ENCODE data around the gene PDZD7.

The PDZD7 gene

DNA sequence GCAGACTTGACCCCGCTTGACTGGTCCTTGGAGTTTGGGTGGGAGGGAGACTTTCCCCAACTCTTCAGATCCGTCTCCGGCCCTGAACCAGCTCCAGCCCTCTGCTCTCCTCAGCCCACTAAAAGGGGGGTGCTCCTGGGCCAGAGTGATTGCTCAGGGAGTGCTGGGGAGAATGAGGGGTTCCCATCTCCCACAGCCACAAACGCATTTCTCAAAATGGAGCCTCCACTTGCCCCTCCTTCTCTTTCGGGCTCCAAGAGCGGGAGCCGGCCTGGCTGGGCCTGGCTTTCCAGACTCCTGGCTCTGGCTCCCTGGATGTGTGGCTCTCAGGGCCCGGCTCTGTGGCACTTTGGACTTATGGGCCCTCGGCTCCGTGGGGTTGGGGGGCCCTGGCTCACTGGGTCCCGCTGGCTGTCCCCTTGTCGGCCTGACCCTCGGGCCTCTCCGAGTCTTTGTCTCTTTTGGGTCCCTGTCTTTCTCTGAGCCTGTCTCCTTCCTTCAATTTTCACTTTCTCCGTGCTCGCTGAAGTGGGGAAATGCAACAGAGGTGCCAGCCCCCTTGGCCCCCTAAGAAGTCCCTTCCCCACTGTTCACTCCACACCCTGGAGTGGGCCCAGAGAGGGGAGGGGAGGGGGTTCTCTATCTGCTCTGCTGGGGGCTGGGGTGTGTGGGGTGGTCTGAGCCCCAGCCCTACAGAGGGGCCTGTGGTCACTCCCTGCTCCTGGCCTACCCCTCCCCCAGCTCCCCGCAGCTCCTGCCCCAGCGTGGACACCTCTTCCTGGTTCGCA is 30.6 kb downstream of the PDZD7 start:
- no peak for DNase-seq

DNA sequence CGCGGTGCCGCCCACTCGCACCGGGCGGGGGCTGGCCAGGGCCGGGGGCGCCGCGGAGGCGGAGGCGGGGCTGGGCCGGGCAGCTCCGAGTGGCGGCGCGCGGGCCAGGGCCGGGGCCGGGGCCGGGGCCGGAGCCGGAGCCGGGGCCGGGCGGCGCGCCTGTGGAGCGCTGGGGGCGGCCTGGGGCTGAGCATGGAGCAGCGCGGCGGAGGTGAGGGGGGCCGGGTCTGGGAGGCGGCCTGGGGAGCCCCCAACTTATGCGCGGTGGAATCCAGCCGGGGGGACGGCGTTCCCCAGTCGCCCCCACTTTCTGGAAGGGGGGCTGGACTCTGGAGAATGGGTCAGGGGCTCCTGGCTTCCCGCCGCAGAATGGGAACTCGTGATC is 31.2 kb downstream of the PDZD7 start, which contains the start of gene LZTS2:
TSS of gene LZTS2 (plus strand) at position 67 of the 385 bp plus-strand sequence. CDS start 2,731 bp downstream, outside the sequence.
- no peak for DNase-seq

DNA sequence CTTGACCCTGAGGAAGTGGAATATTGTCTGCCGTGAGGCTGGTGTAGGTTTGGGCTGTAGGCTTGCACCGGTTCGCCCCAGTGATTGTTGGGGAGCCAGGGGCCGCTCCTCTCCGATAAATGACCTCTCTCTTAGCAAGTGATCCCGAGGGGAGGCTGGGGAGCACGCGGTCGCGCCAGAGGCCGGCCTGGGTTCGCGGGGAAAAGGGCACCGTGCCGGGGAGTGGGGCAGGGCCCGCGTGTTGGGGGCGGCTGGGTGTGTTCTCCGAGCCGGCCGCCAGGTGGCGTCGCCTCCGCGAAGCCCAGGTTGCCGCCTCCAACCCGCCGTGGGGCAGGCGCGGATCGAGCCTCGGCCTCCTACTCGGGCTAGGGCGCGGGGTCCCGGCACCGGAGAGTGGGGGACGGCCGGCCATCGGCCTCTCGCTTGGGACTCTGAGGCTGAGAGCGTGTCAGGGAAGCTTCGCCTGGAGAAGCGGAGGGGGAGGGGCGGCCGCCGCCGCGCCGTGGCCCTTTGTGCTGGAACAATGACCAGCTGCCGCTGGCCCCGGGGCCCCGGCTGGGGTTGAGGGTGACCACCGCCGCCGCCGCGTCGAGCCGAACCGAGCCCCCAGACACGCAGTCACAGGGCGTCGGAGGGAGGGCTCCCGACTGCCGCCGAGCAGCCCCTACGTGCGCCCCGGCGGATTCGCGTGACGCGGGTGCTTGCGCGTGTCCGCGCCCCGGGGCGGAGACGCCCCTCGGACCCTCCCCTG is 31.8 kb downstream of the PDZD7 start:
- DNase-seq = peak; percentile 92

DNA sequence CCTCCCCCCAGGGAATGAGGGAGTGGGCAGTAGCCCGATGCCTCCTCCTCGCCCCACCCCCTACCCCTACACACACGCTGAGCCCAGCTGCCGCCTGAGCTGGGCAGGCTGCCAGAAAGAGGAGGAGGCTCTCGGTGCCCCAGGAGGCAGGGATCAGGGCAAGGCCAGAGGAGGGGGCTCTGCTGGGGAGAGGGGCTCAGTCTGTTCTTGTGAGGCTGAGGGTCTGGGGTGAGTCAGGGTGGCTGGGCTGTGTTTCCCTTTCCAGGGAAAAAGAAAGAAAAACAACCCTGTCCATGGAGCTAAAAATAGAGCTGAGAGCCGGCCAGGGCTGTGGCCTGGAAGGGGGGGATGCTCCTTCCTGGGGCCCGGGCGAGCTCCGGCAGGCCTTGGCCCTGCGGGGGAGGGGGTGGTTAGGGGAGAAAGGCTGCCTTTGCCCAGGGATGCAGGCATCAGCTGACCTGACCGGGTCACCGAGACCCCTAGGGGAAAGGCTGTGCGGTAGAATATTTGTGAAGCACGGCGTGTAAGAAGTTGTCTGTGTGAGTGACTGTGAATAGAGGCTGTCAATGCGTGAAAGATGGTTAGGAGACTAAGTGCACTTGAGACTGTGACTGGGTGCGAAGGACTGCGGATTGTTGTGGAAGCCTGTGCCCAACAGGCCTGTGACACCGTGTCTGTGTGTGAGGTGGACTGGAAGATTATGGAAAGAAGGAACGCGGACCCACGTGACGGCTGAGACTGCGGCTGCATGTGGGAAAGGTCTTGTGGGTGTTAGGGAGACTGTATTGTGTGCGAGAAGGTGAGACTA is 32.5 kb downstream of the PDZD7 start:
- peak; percentile 84 for DNase-seq

DNA sequence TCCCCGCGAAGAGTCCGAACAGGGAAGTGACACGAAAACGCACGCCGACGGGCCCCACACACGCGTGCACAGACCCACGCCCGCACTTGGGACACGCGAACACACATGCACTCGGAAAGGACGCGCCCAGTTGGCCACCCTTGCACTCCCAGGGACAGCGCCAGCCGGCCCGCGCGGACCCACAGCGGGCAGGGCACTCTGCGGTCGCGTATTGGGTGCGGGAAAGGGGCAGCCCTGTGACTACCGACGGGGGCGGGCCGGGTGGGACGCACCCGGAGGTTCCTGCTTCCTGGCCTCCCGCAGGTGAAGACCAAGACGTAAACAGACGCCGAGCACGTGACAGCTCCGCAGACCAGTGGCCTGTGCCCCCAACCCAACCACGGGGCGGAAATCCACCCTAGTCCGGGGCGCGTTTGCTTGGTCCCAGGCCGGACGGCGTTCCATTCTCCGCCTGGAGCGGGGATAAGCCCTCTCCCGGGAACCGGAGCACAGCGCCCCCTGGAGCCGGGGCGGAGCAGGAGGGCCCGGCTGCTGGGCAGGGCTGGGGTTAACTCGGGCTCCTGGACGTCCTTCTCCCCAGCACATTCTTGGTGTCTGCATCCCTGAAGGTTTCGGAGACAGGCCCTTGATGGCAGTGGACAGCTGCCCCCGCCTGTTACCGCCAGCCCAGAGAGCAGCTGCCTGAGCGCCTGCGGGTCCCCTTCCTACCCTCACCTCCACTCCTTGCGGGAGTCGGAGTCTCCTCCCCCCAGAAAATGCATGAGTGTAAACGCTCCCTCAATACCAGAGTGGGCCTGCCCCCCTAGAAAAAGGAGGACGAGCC is 33.4 kb downstream of the PDZD7 start:
- peak; percentile 92 for DNase-seq

DNA sequence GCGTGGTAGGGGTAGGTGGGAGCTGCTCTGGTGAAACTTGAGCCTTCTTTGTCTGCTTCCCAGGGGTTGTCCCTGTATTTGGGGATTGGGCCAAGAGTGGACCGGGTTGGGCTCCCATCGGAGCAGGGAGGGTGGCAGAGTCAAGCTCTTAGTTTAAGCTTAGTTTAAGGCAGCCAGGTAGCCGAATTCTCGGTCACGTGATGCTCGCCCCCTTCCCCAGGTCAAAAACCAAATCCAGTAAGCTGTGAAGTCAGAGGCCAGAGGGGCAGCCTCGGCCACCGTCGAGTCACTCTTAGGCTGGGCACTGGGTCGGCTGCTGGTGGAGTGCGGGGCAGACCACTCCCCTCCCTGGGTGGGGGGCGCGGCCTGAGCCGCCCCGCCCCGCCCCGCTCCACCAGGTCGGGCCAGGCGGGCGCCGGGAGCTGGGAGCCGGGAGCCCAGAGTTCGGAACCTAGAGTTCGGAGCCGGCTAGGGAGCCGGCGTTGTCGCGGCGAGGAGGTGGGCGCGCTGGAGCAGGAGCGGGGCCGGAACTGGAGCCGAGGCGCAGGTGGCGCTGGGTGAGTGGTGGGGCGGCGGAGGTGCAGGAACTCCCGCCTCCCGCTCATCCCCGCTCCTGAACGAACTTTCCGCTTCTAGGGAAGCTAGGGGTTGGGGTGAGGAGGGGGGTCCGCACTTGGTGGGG is 34.1 kb downstream of the PDZD7 start:
- peak; percentile 72 for DNase-seq

DNA sequence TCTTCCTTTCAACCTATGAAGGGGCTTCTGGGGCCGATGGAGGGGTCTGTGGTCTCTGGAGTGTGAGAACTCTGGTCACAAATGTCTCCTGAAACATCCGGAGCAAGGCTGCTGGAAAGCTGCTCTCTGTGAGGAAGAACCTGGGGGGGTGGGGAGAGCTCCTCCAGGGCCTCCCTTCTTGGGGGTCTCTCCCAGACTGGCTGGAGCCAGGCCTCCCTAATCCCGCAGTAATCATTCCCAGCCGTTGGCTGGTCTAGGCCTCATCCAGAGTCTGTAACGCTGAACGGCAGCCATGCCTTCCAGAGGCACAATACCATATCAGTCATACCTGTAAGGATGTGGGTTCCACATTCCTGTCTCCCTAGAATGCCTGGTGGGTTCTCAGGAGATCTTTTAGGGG is 35.7 kb downstream of the PDZD7 start:
- peak; percentile 50 for DNase-seq

DNA sequence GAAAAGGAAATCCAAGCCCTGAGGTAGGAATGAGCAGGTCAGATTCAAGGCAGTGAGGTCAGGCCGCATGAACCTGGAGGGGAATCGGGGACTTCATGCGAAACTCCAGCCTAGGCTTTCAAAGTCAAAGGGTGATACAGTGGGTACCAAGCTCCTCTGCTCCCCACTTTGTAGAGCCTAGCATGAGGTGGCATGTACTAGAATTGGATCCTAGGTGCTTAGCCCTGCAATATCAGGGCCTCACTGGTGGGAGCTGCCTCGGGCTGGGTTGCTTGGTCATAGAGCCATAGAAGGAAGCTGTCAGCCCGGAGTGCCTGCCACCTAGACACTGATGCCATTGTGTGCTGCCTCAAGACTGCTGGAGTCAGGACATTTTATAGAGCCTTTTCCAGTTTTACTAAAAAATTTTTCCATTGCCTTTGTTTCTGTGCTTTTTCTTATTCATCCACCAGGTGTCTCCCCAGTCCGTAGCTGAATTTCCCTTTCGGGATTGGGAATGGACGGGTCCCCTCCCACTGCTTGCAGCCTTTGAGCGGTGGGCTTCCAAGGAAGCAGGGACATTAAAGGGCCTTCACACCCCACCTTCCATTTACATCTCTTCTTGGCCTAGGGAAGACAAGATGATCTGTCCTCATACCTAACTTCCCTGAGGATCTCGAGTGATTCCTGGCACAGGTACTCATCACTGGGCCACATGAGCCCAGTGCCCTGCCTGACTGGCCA is 36.8 kb downstream of the PDZD7 start:
- no peak for DNase-seq

DNA sequence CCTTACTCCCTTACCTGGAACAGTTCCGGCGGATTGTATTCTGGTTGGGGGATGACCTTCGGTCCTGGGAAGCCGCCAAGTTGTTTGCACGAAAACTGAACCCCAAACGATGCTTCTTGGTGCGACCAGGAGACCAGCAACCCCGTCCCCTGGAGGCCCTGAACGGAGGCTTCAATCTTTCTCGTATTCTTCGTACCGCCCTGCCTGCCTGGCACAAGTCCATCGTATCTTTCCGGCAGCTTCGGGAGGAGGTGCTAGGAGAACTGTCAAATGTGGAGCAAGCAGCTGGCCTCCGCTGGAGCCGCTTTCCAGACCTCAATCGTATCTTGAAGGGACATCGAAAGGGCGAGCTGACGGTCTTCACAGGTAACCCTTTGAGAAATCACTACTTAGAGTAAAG is 41.8 kb downstream of the PDZD7 start:
- DNase-seq = no peak

DNA sequence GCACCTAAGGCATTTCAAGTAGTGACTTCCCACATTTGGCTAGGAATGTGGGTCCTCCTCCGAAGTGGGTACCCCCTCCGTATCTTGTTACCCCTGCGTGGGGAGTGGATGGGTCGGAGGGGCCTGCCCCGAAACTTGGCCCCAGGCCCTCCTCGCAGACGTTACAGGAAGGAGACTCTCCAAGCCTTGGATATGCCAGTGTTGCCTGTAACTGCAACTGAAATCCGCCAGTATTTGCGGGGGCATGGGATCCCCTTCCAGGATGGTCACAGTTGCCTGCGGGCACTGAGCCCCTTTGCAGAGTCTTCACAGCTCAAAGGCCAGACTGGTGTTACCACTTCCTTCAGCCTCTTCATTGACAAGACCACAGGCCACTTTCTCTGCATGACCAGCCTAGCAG is 42.8 kb downstream of the PDZD7 start:
- DNase-seq = no peak

DNA sequence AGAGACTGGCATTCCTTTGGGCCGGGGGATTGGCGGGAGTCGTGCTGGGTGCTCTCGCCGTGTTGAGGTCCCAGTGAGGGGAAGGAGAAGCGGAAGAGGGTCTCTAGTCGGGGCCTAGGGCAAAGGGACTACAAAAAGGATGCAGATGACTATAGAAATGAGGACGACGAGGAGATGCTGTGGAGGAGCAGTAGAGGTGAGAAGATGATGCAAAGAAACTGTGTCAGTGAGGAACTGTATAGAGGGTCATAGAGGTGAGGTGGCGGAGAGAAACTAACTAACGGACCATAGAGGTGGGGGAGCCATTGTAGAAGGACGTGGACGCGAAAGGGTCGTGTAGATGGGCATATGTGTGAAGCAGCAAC is 43.3 kb downstream of the PDZD7 start:
- DNase-seq = no peak

DNA sequence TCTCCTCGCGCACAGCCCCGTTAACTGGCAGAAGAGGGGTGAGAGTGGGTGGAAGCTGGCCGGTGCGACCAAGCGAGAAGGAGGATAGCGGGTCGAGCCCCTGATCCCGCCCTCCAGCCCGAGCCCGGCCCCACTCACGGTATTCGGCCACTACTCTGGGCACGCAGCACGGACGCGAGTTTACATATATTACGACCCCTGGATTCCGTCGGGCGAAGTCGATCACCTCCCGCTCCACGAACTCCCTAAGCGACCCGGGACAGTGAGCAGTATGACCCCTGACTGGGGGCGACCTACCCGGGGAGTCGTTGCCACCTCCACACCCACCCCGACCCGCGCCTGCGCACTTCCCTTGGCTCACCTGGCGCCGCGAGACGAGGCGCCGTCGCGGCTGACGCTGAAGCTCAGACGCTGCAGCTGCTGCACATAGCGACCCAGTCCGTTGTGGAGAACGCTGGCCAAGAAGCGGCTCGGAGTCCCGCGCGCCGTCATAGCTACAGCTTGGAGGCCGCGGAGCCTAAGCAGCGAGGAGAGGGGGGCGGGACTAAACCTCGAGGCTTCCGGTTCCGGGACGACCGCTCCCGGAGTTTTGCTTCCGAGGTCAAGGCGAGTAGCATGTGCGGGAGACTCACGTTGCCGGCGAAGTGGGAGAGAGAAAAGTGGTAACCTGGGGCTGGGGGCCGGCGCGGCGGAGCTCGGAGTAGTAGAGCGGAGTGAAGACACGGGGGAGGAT is 43.8 kb downstream of the PDZD7 start, which contains the start of the genes MRPL43 and TWNK:
TSS of gene MRPL43 (minus strand) at position 546 of the 733 bp plus-strand sequence. CDS start at position 492, 54 bp downstream.
TSS of gene TWNK (plus strand) at position 592 of the 733 bp plus-strand sequence. CDS start 668 bp downstream, outside the sequence.
- DNase-seq = peak; percentile 90

DNA sequence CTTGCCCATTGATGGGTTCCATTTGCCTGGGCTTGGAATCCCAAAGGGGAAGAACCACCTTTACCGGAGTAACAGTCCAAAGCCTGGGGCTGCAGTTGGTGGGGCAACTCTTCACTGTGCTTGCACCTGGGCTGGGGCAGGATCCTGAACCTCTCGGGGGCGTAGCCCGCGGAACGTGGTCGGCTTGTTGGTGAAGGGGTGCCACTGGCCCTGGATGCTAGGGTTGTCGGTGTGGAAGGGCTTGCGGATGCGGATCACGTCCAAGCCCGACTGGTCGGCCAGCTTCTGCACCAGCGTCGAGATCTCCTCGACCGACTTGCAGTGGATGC is 44.3 kb downstream of the PDZD7 start:
- DNase-seq = no peak

DNA sequence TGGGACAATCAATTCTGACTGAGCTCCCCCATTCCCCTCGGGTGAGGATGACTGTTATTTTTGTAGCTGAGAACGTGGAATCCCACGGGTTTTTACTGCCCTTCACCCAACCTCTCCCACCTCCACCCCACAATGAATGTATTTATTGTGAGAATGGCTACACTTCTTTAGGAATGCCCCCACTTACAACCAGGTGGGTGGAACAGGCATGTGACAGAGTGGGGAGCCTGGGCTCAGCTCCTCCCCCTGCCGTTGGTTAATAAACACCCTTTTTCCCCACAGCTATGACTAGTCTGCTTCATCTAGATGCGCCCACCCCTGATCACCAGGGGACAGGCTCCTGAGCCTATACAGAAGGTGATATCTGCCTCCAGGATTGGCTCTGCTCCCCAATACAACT is 45.6 kb downstream of the PDZD7 start:
- DNase-seq = no peak

DNA sequence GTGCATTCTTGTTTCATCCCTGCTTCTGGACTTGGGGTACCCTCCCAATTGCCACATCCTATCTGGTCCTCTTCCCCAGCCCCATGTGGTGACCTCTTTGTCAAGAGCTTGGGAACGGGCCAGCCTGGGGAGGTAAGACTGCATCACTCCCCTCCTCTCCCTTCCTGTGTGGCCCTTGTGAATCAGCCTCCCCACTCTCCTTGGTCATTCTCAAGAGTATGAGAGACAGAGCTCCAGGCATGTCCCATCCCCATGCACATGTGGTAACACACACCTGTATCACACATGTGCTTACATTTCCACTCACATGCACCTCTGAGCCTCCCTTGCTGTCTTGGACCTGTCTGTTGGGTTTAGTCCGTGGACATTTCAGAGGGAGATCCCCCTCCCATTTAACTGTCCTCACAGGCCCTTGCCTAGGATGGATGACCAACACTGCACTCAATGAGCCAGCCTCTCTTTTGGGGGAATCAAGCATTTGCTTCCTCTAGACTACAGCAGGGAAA is 46.2 kb downstream of the PDZD7 start:
- no peak for DNase-seq

DNA sequence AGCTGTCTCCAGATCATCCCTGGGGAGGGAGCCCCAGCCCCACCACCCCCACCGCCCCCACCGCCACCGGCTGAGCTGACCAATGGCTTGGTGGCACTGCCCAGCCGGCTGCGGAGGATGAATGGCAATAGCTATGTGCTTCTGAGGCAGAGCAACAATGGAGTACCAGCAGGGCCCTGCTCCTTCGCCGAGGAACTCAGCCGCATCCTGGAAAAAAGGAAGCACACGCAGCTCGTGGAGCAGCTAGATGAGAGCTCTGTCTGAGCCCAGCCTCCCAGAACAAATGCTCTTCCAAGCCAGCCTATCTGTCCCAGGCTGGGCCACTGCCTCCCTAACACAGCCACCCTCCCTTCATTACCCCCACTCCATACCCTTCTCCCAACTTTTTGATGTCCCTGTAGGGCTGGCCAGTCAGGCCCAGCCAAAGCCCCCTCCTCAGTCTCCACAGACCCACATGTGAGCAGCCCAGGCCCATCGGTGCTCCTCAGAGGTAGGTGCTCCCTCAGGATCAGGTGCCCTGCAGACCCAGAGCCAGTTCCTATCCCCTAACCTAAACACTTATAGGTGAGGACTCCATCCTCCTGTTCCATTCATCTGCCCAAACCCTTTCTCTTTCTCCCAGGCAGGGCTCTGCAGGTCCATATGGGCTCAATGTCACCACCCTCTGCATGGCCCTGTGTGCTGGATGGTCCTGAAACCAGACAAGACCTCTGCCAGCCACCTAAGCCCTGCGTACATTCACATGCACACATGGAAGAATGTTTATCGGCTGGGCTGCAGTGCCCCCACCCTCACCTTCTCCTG is 46.9 kb downstream of the PDZD7 start:
- DNase-seq = peak; percentile 43

DNA sequence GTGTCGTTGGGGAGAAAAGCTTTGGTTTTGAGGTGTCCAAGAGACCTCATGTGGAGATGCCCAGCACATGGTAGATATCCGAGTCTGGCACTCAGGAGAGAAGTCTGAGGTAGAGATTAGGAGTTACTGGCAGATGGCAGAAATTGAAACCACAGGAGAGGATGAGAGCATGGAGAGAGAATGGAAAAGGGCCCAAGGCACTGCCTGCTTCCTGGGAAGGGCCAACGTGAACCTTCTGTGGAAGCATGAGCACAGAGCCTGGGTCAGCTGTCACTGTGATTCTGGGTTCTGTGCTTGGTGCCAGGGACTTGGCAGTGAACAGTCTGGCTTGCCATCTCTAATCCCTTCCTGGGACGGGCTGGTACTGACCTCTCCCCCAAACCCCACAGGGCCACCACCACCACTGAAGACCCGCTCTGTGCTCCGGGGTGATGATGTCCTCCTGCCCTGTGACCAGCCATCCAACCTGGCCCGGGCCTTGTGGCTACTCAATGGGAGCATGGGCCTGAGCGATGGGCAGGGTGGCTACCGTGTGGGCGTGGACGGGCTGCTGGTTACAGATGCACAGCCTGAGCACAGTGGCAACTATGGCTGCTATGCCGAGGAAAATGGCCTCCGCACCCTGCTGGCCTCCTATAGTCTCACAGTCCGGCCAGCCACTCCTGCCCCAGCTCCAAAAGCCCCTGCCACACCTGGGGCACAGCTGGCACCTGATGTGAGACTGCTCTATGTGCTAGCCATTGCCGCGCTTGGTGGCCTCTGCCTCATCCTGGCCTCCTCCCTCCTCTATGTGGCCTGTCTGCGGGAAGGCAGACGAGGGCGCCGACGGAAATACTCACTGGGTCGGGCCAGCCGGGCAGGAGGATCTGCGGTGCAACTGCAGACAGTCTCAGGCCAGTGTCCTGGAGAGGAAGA is 47.8 kb downstream of the PDZD7 start:
- DNase-seq = peak; percentile 35

DNA sequence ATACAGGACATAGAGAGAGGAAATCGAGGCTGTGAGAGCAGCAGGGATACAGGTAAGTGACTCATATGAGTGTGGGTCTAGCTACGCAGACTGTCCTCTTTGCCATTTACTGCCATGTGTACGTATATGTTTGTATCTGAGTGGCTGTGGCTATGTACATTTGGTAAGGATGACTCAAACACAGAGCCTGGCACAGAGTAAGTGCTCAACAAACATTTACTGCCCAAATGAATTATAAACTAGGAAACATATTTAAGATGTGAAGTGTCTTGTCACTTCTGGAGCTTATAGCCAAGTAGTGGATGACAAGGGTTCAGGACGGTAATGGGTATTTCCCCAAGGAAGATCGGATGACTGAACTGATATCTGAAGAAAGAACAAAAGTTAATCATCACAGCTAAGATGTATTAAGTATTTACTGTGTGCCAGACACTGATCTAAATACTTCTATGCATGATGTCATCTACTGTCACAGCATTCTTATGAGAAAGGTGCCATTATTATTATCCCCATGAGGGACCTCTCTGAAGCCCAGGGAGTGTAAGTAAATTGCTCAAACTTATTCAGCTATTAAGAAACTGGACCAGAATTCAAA is 49.7 kb downstream of the PDZD7 start:
- DNase-seq = no peak
